SU-DHL-6 (cell line): Measurements from ENCODE around the gene ACOT6.
"Not testable (repeated sequence)": the region's sequence is repeated elsewhere in the genome, so short reads cannot be mapped to it uniquely, and the experiment has no call there.

Source experiments
- H2AFZ ChIP-seq: fragments of 200-600 bp; sonication (generic); 2 replicates; pipeline ENCODE4 v1.6.1; 2014; ENCODE audit warnings: low read depth, mild to moderate bottlenecking, moderate library complexity, mixed read lengths, antibody characterized with exemption, low read length; ENCODE audit not compliant: severe bottlenecking
- H3F3A ChIP-seq: fragments of 200-600 bp; shearing (Covaris generic); 2 replicates; pipeline ENCODE4 v1.6.0; 2016; ENCODE audit warnings: antibody characterized with exemption, mild to moderate bottlenecking; ENCODE audit not compliant: insufficient read depth
- H3K27ac ChIP-seq: fragments of 200-600 bp; sonication (generic); 2 replicates; pipeline ENCODE4 v1.5.1; 2016; ENCODE audit warnings: low read depth, mild to moderate bottlenecking, low read length, moderate library complexity, mixed read lengths
- H3K27me3 ChIP-seq: fragments of 200-600 bp; sonication (generic), shearing (Covaris generic); 2 replicates; pipeline ENCODE4 v1.6.0; 2014; ENCODE audit warnings: mild to moderate bottlenecking, low read length
- H3K36me3 ChIP-seq: fragments of 200-600 bp; sonication (generic); 2 replicates; pipeline ENCODE4 v1.6.1; 2014; ENCODE audit warnings: mild to moderate bottlenecking, low read length, mixed read lengths
- H3K4me2 ChIP-seq: fragments of 300-600, 200-600 bp; shearing (Covaris generic), sonication (generic); 2 replicates; pipeline ENCODE4 v1.6.0; 2014; ENCODE audit warnings: low read length, low read depth, mild to moderate bottlenecking; ENCODE audit not compliant: poor library complexity, severe bottlenecking
- H3K4me3 ChIP-seq: fragments of 200-600 bp; sonication (generic); 2 replicates; pipeline ENCODE4 v1.5.1; 2014; ENCODE audit warnings: antibody characterized with exemption, low read length, mild to moderate bottlenecking, mixed read lengths; ENCODE audit not compliant: insufficient read depth, poor library complexity, severe bottlenecking
- H3K79me2 ChIP-seq: fragments of 200-600 bp; sonication (generic); 2 replicates; pipeline ENCODE4 v1.6.1; 2014; ENCODE audit warnings: mild to moderate bottlenecking, low read length, moderate library complexity; ENCODE audit not compliant: insufficient read depth
- H3K9ac ChIP-seq: fragments of 200-600 bp; sonication (generic); 2 replicates; pipeline ENCODE4 v1.7.0; 2014; ENCODE audit warnings: mild to moderate bottlenecking, low read length
- H3K9me2 ChIP-seq: fragments of 200-600 bp; sonication (generic); replicated peaks from 2 replicates; pipeline ENCODE4 v1.6.1; 2014; ENCODE audit warnings: low read length; ENCODE audit not compliant: insufficient read depth
- H3K9me3 ChIP-seq: fragments of 200-600 bp; sonication (generic); 2 replicates; pipeline ENCODE4 v1.6.1; 2014; ENCODE audit warnings: low read length, mixed read lengths; ENCODE audit not compliant: insufficient read depth
- H4K20me1 ChIP-seq: fragments of 200-600 bp; sonication (generic); 2 replicates; pipeline ENCODE4 v1.6.1; 2014; ENCODE audit warnings: low read depth, mild to moderate bottlenecking, antibody characterized with exemption, low read length, moderate library complexity, mixed read lengths
- CTCF ChIP-seq: fragments of 200-600 bp; sonication (generic); IDR thresholded peaks from one replicate; pipeline ENCODE4 v1.5.1; 2017; ENCODE audit warnings: antibody characterized with exemption, mild to moderate bottlenecking, low read length, moderate library complexity; ENCODE audit not compliant: insufficient read depth, poor library complexity, severe bottlenecking
- EZH2phosphoT487 ChIP-seq: fragments of 200-600 bp; sonication (generic), shearing (Covaris generic); conservative IDR thresholded peaks from 2 replicates; pipeline ENCODE4 v1.6.1; 2018; ENCODE audit warnings: mild to moderate bottlenecking, antibody characterized with exemption, low read length, moderate library complexity, mixed read lengths

Gene ACOT6

GRCh38 chr14:73633116-73634010, 21.0 kb downstream of the ACOT6 start:
- H3K79me2 ChIP-seq = no peaks in the 10 kb centered on the region
- peak overlapping the region; percentile 88 for H2AFZ ChIP-seq
- no peaks in the 10 kb centered on the region for H3K9me3 ChIP-seq
- no peaks in the 10 kb centered on the region for H3K27me3 ChIP-seq
- H3K4me2 ChIP-seq = peak overlapping the region; percentile 56
- H3K36me3 ChIP-seq = no peaks in the 10 kb centered on the region
- no peak overlapping the region for H3K4me3 ChIP-seq
- H3K9ac ChIP-seq = peak overlapping the region; percentile 35
- no peak overlapping the region for H3K27ac ChIP-seq
- no peaks in the 10 kb centered on the region for H3K9me2 ChIP-seq
- TF ChIP-seq CTCF (peak; percentile 65), EZH2phosphoT487 (no peak)
- no peaks in the 10 kb centered on the region for H4K20me1 ChIP-seq
- no peaks in the 10 kb centered on the region for H3F3A ChIP-seq

- H3K9me3 ChIP-seq = no peaks in the 10 kb centered on the region
- H3K27me3 ChIP-seq = no peaks in the 10 kb centered on the region
- no peaks in the 10 kb centered on the region for H3K79me2 ChIP-seq
- H3K4me3 ChIP-seq = no peak overlapping the region
- TF ChIP-seq EZH2phosphoT487 (0 out of 2 replicates have a peak, but pooled peaks have one; percentile 90), CTCF (no peak)
- no peaks in the 10 kb centered on the region for H3F3A ChIP-seq
- peak overlapping the region; percentile 35 for H3K9ac ChIP-seq
- H3K27ac ChIP-seq = no peak overlapping the region
- no peaks in the 10 kb centered on the region for H3K9me2 ChIP-seq
- peak overlapping the region; percentile 88 for H2AFZ ChIP-seq
- no peaks in the 10 kb centered on the region for H4K20me1 ChIP-seq
- H3K4me2 ChIP-seq = peak overlapping the region; percentile 56
- H3K36me3 ChIP-seq = no peaks in the 10 kb centered on the region
Observed at GRCh38 chr14:73634011-73634833, 21.9 kb downstream of the ACOT6 start.

- H3F3A ChIP-seq, H3K27ac ChIP-seq, H3K27me3 ChIP-seq, H3K4me3 ChIP-seq, H3K9me2 ChIP-seq, H3K4me2 ChIP-seq, H2AFZ ChIP-seq, H3K36me3 ChIP-seq, H3K79me2 ChIP-seq, H3K9ac ChIP-seq, H4K20me1 ChIP-seq, H3K9me3 ChIP-seq: not testable (repeated sequence)
Observed at GRCh38 chr14:73636355-73636754, 24.0 kb downstream of the ACOT6 start.
